HT-29 (cell line): ENCODE results near the gene NELFA. TPM values are rescaled to one million over a fixed set of nuclear protein-coding genes. Genes with fewer than 3 reads are reported as not detected.

Experiments used
- DNase-seq: peaks from one replicate; pipeline ENCODE4 v3.0.0-alpha.2; 2015; ENCODE audit warnings: low spot score
- total RNA-seq: library from RNA; depleted of rRNA; stranded (reverse); fragments of >200 nt; shearing (Covaris generic); gene quantifications from 2 replicates; pipeline ENCODE4 v1.2.3, GENCODE V29; 2014

NELFA gene
- total RNA-seq, 1 experiment from 2014 or later = 49.4 TPM

DNA sequence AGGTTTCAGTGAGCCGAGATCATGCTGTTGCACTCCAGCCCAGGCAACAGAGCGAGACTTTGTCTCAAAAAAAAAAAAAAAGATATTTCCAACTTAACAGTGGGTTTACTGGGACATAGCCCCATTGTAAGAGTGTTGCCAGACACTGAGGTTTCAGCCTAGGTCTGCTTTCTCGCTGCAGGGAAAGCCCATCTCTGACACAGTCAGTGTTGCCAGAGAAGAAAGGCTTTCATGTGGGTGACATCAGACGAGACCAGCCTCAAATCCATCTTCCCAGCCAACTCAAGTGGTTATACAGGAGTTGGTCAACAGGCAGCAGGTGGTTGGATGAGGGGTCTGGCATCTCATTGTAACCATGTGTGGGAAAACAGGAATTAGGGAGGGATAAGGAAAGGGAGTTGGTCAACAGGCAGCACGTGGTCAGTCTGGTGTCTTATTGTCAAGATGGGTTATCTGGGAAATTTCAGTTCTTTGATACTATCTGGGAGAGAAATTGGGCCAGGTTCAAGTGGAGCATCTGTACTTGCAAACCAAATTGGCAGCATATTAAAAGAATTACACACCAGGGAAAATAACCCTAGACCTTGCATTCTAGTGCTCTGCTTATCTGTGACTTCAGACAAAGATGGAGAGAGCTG, 41.1 kb downstream of the NELFA start:
- DNase-seq = no peak

DNA sequence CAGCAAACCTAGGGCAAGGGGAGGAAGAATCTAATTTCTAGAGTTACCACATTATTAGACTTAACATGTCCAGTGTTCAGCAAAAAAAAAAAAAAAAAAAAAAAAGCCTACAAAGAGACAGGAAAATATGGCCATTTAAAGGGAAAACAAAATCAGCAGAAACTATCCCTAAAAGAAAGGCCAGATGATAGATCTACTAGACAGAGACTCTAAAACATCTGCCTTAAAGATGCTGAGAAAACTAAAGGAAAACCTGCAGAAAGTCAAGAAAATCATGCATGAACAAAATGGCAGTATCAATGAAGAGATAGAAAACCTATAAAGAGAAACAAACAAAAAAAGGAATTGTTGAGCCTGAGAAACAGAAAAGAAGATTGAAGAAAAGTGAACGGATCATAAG, 43.8 kb downstream of the NELFA start:
- no peak for DNase-seq

DNA sequence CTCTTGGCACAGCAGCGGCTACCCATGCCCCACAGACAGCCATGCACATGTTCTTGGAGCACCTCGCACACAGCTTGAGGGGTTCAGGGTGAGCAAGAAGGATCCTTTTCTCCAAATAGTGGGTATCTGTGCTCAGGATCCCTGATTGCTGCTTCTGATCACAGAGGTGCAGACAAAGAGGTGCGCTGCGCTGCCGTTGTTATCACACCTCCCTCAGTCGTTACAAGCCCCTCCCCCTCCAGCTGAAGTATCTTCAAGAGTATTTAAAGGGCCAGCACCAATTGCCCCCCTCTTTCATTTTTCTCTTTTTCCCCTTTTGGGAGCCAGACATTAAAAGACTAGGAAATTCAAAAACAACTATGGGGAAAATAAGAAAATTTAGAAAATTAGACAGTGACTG, 44.3 kb downstream of the NELFA start:
- DNase-seq = no peak

DNA sequence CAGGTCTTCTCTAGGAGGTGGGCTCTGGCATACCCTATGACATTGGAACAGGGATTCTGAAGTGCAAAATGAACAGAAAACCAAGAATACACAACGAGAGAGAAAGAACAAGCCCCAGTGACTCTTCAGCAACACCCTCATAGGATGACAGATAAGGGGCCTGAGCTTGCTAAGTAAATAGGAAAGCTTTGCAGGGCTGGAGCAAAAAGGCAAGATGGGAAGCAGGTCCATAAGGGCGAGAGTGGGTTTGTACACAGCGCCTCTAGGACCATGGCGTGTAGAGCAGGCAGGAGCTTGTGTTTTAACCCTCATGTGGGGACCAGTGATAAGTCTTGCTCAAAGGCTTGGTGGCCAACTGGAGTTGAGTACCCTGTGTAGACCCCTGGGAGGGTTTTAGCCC, 45.8 kb downstream of the NELFA start:
- DNase-seq = no peak

DNA sequence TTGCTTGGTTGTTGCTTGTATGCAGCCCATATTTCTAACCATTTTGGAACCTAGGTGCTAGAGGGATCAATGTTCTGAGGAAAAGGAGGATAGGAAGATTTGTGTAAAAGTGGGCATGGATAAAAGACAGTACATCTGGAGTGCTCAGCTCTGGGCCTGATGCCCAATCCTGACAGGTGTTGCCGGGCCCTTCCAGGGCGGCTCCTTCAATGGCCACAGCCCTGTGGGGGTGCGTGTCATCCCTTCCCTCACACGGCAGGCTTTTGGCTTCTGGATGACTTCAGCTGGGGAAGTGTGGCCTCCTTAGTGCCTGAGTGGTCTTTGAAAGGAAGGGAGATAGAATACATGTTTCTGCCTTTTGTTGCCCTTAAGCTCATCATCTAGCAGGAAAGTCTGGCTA, 47.2 kb downstream of the NELFA start:
- no peak for DNase-seq

DNA sequence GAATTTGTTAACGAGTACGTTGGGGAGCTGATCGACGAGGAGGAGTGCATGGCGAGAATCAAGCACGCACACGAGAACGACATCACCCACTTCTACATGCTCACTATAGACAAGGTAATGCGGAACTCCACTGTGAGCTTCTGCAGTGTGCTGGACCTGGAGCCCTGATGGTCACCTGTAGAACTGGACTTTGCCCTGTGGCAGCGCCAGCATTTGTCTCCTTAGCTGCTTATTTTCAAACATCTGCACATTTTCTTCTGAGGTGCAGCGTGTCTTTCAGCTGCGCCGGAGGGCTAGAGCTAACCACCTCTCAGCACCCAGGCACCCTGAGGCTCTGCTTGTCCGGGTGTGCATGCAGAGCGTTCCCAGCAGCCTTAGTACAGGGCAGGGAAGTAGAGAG, 47.7 kb downstream of the NELFA start:
- no peak for DNase-seq

DNA sequence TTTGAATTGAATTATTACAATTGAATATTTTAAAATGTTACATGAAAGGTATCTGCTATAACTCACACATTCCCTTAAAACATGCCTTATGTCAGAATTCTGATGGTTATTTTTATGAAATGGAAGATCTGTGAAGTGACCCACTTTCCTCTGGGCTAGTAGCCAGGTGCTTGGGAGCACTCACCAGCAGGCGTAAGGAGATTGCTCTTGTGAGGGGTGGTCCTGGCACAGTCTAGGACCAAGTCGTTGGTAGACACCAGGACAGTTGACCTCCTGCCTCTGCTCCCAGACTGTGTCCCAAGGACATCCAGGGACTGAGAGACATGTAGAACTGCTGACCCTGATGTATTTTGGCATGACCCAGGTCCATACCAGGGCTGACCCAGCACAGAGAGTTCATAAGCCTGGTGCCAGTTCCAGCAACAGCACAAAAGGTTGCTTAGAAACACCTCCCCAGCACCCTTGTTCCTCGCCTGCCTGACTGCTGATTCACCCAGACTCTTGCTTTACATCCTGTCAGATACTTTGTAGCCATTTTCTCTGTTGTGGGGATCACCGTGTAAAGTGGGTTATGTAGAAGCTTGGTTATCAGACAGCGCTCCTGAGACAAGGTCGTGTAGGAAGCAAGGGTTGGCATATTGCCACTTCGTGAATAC, 48.5 kb downstream of the NELFA start:
- DNase-seq = no peak

DNA sequence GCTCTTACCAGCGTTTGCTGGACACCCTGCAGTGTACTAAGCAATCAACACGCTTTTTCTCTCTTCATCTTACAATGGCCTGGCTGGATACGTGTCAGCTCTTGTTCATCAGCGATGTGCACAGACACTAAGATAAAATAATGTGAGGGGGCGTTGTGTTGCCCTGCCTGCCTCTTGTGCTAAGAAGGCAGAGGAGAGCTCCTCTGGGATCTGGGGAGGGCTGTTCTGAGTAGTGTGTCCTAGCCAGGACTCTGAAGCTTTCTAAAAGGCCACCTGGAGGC, 49.7 kb downstream of the NELFA start:
- DNase-seq = no peak

DNA sequence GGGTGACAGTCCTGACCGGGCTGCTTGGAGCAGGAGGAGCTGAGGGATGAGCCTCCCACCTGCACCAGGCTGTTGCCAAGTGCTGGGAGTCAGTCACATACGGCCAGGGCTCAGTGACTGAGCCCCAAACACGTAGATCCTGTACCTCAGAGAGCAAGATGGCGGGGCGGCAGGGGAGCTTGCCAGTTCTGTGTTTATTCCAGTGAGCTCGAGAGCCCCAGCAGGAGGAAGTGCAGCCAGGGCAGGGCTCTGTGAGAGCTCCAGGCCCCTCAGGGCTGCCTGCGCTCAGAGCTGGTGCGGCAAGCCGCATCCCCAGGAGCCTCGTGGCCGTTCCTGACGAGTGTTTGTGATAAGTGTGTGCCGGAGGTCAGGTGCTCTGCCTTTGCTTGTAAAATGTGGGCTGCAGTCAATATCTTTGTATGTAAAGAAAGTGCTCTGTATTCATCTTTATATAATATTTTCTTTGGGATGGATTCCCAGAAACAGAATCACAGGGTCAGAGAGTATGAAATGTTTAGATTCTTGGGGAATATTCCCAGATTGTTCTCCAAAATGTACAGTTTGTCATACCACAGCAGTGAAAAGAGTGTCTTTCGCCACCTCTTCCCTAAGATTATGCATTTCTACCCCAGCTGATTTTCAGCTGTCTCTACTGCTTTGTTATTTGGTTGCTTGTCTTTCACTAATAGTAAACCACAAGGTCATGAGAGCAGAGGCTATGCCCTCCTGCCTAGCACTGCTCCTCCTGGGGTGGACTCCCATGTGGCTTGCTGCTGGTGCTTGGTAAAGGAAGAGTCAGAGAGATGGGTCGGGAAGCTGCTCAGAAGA, 50.3 kb downstream of the NELFA start:
- no peak for DNase-seq

DNA sequence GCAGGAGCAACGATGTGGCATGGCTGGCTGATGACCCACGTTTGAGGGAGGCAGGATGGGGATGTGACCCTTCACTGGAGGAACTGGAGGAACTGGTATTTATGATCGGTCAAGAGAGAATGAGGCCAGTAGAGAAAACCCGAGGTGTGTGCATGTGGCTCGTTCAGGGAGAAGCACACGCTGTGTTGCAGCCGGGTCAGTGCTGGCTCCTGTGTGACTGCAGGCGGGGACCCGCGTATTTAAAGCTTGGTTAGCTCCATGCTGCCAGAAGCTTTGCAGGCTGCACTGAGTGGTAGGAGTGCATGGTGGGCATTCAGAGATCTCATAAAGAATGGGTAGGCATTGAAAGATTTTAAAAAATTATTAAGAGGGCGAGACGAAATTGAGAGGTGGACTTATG, 52.1 kb downstream of the NELFA start:
- DNase-seq = no peak

DNA sequence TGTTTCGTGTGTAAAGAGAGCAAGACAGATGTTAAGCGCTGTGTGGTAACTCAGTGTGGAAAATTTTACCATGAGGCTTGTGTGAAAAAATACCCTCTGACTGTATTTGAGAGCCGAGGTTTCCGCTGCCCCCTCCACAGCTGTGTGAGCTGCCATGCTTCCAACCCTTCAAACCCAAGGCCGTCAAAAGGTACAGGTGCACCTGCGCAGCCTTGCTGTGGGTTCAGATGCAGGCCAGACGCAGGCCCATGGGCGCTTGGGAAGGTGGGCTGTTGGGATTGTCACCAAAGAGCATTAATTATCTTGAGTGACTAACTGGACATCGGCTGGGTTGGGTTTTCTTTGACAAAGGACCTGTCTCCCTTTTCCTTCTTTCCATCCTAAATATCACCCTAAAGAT, 55.4 kb downstream of the NELFA start:
- DNase-seq = no peak

DNA sequence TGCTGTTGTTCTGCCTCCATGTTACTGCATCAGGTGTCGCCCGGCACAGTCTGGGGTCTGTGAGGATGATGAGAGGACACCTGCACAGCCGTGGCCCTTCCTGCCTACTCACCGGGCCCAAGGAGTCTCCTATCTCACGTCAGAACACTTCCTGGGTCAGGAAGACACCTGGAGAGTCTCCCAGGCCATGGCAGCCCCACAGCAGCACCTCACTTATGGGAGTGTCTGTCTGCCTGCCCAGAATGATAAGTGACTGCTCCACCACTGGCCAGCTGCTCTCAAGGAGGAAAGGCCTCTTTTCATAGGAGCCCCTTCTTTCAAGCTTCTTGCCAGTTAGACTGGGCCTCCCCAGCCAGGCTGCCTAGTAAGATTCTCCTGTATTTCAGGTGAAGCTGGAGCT, 56.1 kb downstream of the NELFA start:
- DNase-seq = no peak

DNA sequence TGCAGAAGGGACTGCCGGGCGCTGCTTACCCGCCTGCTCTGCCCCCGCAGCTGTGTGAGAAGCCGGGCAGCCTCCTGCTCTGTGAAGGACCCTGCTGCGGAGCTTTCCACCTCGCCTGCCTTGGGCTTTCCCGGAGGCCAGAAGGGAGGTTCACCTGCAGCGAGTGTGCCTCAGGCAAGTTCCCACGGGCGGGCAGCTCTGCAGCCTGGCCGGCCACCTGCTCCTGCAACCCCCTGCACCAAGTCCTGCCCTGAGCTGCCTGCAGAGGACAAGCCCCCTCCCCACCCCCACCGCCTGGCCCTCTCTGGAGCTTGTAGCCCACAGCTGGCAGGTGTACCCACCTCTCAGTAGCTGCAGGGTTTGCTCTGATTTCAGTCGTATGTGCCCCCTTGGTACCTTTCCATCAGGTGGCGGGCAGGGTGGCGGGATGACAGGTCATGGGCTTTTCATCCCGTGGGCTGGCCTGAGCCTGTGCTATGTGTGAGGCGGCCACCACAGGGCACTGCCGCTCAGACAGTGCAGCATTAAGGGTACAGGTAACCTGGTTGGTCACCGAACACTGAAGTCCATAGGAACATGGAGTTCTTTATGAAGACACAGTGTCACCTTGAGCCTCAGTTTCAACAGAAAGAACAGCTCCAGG, 56.6 kb downstream of the NELFA start:
- DNase-seq = no peak

DNA sequence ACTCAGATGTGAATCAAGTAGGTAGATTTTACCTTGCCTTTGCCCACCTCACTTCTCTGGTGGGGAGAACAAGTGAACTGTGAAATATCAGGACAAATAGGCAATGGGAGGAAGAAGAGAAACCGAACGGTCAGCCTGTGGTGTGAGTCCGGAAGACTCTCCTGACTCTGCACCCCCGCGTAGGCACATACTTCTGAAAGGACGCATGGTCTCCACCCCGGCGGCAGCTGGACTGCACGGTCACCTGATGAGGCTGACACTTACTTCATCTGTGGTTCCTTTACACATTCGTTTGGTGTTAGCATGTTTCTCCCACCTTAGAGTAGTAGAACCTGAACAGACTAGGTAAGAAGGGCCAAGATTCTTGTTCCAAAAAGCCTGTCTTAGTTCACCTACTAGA, 58.4 kb downstream of the NELFA start:
- no peak for DNase-seq

DNA sequence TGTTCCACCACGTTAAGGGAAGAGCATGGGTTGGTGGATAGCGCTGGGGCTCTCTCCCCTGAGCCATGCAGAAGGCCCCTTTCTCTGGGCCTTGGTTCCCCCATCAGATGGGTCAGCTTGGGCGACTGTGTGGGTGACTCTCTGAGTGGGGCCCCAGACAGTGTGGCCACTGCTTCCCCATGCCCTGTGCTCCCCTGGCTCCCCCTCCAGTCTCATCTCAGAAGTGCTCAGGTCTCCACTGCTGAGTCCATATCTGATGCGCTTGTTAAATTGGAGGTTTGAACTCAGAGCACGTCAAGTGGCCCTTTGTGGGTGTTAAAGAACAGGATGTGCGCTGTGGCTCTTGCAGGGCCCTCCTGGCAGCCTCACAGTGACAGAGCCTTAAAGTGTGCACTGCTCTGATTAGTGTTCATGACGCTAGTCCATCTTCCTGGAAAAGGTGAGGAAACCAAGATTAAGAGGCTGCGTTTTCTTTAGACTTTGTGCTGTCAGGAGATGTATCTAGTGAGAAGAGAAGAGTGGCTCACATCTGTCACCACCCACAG, 59.8 kb downstream of the NELFA start:
- no peak for DNase-seq

DNA sequence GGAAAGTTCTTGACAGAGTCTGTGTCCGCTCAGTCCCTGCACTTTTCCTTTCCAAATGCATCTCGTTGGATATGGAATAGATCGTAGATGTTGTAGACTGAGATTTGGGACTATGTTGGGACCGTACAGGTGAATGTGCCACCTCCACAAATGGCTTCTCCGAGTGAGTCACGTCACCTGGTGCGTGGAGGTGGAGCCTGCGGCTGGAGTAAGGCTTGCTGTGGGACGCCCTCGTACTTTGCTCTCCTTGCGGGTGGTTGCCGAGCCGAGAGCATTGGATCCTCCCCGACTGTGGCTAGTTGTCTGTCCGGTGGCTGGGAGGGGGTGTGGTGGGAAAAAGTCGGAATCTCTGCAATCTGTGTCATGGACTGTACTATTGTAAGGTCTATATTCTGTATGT, 60.5 kb downstream of the NELFA start:
- DNase-seq = no peak

DNA sequence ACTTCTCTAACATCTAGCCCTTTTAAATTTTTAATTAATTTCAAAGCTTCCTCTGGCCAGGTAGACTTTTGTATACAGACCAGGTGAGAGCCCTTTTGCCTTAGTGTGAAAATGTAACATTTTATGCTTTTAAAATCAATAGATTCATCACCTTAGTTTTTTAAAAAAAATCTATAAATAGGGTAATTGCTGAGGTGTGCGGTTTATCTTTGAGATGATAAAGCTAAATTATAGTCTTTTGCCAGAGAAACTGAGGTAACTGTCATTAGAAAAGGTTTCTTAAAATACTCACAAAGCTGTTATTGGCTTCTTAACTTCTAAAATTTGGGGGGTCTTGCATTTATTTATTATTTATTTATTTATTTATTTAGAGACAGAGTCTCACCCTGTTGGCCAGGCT, 62.9 kb downstream of the NELFA start:
- DNase-seq = no peak

DNA sequence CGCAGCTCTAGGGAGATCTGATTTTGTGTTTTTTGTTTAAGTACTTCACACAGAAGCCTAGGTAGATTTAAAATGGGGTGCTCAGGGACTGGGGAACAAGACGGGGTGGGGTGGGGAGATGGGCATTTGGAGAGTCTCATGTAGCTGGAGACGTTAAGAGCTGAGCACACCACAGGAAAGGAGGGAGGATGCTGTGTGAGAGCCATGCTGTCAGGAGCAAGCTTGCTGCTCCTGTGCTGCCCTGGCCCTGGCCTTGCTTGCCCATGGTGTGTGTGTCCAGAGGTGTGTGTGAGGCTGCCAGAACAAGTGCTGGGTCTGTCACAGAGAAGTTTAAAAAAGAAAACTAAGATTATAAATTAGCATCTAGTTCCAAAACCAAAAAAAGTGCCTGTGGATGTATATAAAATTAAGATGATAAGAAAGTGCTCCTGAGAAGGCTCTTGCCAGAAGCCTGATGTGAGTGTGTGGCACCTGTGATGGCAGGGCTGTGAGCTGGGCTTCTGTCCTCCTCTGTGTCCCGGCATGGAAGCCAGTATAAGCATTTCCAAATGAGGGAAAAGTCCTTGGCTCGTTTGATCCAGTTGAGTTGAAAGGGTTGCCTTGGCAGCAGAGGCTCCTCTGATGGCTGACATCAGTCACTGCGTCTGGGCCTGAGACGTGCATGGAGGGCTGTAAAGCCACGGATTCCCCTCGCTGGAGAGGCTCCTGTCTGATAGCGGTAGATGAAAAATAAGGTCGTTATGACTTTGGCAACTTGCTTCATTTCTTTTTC, 63.5 kb downstream of the NELFA start:
- DNase-seq = no peak

DNA sequence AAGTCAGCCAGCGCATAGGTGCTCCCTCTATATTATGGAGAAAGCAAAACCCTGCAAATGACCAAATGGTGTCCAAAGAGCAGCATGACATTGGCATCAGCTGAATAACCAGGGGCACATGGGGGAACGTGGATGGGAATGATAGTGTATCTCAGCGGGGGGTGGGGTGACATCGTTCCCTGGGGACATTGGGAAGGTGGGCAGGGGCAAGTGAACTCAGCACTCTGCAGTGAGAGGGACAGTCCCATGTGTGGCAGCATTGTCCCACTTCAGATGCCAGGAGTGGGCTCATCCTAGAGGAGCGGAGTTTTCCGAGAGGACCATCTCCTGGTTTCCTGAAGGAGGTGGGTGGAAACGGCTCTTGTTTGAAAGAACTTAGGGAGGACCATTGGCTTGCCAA, 64.8 kb downstream of the NELFA start:
- no peak for DNase-seq

DNA sequence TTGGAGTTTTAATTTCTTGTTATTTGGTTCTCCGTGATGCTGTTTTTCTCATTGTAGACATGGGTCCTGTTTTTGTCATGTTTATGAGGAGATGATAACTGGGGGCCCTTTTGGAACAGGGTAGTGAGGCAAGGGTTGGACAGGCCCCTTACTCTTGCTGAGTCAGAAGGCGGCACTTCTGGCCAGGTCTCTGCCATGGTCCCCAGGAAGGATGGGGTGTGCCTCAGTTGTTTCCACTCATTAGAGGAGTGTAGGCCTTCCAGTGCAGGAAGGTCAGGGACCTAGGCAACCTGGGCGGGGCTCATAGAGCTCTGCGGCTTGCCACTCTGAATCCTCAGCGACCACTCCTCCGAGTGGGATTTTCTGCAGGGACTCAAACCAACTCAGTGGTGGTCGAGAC, 68.2 kb downstream of the NELFA start:
- DNase-seq = no peak

DNA sequence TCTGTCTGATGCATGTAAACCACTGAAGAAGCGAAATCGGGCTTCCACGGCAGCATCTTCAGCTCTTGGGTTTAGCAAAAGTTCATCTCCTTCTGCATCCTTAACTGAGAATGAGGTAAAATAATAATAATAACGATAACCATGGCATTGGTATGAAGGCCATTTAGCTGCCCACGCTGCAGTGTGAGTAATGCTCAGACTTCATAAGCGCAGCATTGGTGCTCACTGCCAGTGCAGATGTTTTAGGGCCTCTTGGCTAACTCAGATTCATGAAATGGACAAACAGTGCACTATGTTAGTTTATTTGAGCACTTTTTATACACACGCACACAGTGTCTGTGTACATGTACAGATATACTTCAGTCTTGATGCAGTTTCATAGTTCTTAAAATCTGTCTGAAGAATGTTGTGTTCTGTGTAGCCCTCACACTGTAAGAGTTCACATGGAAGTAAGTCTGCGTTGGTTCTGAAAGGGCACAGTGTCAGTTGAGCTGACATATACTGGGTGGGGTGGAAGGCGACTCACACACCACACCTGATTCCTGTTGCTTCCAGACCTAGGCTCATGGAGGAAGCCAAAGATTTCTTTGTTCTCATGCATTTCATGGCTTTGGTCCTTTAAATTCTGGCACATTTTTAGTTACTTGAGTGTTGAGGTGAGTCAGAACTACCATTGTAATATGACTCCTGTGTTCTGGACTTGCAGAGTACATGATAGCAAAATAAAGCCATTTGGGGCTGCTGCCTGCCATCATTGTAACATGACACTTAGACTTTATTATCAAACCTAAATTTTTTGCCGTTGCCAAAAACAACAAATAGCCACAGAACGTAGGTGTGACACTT, 68.9 kb downstream of the NELFA start:
- DNase-seq = peak; percentile 4
